ENCODE results near the gene SLX9.

DNA sequence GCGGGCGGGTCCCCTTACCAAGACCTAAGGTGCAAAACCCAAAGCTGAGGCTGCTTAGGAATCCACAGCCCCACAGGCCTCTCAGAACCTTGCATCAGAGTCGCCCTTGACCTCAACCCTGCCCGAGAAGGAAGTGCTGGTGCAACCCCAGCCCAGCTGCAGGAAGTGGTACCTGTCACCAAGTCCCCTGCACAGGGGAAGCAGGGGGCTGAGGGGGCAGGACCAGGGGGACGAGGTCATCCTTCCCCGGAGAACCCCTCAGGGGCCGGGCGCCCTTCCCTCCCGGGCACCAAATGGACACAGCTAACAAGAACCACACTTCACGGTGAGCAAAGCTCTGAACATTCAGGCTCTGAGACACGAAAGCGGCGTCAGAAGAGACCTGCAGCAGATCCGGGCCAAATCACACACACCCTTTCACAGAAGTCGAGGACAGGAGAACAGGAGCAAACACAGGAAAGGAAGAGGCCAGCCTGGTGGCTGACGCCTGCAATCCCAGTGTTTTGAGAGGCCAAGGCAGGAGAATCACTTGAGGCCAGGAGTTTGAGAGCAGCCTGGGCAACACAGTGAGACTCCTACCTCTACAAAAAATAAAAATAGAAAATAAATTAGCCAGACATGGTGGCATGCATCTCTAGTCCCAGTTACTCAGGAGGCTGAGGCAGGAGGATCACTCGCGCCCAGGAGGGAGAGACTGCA, 25.5 kb upstream of the SLX9 start:
- TF ChIP-seq CTCF (IDR thresholded peaks at IDR 0.05) (no peak), POLR2AphosphoS5 (IDR thresholded peaks at IDR 0.05) (no peak)

Measured in sigmoid colon (tissue), 4 donors.